HepG2 (cell line): Measurements from ENCODE around the gene RPS6KA2. TPM values are rescaled to one million over a fixed set of nuclear protein-coding genes. Genes with fewer than 3 reads are reported as not detected.

Experiments used
- ARNT2 ChIP-seq: sonication (generic); formaldehyde crosslinking; IDR thresholded peaks from 2 replicates; pipeline ENCODE4 v1.8.0; 2022; ENCODE audit warnings: mild to moderate bottlenecking, low read depth, missing genetic modification reagents, moderate library complexity
- BHLHE40 ChIP-seq: IDR thresholded peaks from 2 replicates; pipeline ENCODE4 v1.6.1; 2011; ENCODE audit warnings: low read length, improper control_type of control experiment
- ERF ChIP-seq: IDR thresholded peaks from 2 replicates; pipeline ENCODE4 v1.6.1; 2018; ENCODE audit warnings: missing biosample characterization, missing genetic modification reagents
- HDAC2 ChIP-seq: sonication (generic); formaldehyde crosslinking; IDR thresholded peaks from 2 replicates; pipeline ENCODE4 v1.4.0; 2020; ENCODE audit warnings: missing genetic modification reagents
- HIVEP1 ChIP-seq: sonication (generic); formaldehyde crosslinking; IDR thresholded peaks from 2 replicates; pipeline ENCODE4 v1.4.0; 2020; ENCODE audit warnings: mild to moderate bottlenecking, missing genetic modification reagents
- HMG20A ChIP-seq: IDR thresholded peaks from 2 replicates; pipeline ENCODE4 v1.6.1; 2016; ENCODE audit warnings: borderline replicate concordance
- KAT7 ChIP-seq: IDR thresholded peaks from 2 replicates; pipeline ENCODE4 v1.6.1; 2018; ENCODE audit warnings: borderline replicate concordance, missing compliant biosample characterization
- MNT ChIP-seq: fragments of 450-650 bp; IDR thresholded peaks from 2 replicates; pipeline ENCODE4 v1.6.1; 2016
- MTA3 ChIP-seq: sonication (generic); formaldehyde crosslinking; IDR thresholded peaks from 2 replicates; pipeline ENCODE4 v1.4.0; 2020; ENCODE audit warnings: missing genetic modification reagents
- MTF1 ChIP-seq: sonication (generic); formaldehyde crosslinking; IDR thresholded peaks from 2 replicates; pipeline ENCODE4 v1.5.0; 2020; ENCODE audit warnings: missing genetic modification reagents
- NCOA1 ChIP-seq: sonication (generic); formaldehyde crosslinking; IDR thresholded peaks from 2 replicates; pipeline ENCODE4 v1.9.0; 2021; ENCODE audit warnings: missing genetic modification reagents
- NR1H2 ChIP-seq: sonication (generic); formaldehyde crosslinking; IDR thresholded peaks from 2 replicates; pipeline ENCODE4 v1.8.1; 2022; ENCODE audit warnings: low read depth, missing genetic modification reagents, borderline replicate concordance
- POLR2G ChIP-seq: fragments of 200-400 bp; formaldehyde crosslinking; IDR thresholded peaks from 2 replicates; pipeline ENCODE4 v1.6.1; 2018; ENCODE audit warnings: mild to moderate bottlenecking, low read depth, low read length, moderate library complexity
- REL ChIP-seq: sonication (generic); formaldehyde crosslinking; conservative IDR thresholded peaks from 2 replicates; pipeline ENCODE4 v1.8.0; 2022; ENCODE audit warnings: mild to moderate bottlenecking, missing genetic modification reagents, moderate library complexity
- TBX2 ChIP-seq: sonication (generic); formaldehyde crosslinking; IDR thresholded peaks from 2 replicates; pipeline ENCODE4 v1.5.0; 2020; ENCODE audit warnings: missing genetic modification reagents, mild to moderate bottlenecking, borderline replicate concordance
- TEAD2 ChIP-seq: sonication (generic); formaldehyde crosslinking; IDR thresholded peaks from 2 replicates; pipeline ENCODE4 v1.9.0; 2021; ENCODE audit warnings: missing genetic modification reagents
- YY1 ChIP-seq: IDR thresholded peaks from 2 replicates; pipeline ENCODE4 v1.6.1; 2011; ENCODE audit warnings: low read length, low read depth, moderate library complexity, mild to moderate bottlenecking; ENCODE audit not compliant: insufficient read depth, insufficient replicate concordance
- ZBTB44 ChIP-seq: sonication (generic); formaldehyde crosslinking; IDR thresholded peaks from 2 replicates; pipeline ENCODE4 v1.4.0; 2020; ENCODE audit warnings: missing genetic modification reagents
- ZBTB8A ChIP-seq: sonication (generic); formaldehyde crosslinking; IDR thresholded peaks from 2 replicates; pipeline ENCODE4 v1.4.0; 2020; ENCODE audit warnings: mild to moderate bottlenecking, low read depth, missing genetic modification reagents, borderline replicate concordance
- ZFP82 ChIP-seq: sonication (generic); formaldehyde crosslinking; IDR thresholded peaks from 2 replicates; pipeline ENCODE4 v1.5.1; 2020; ENCODE audit warnings: mild to moderate bottlenecking, missing genetic modification reagents, borderline replicate concordance
- ZMAT3 ChIP-seq: sonication (generic); formaldehyde crosslinking; conservative IDR thresholded peaks from 2 replicates; pipeline ENCODE4 v1.7.0; 2021; ENCODE audit warnings: missing genetic modification reagents
- ZMYM2 ChIP-seq: sonication (generic); formaldehyde crosslinking; IDR thresholded peaks from 2 replicates; pipeline ENCODE4 v1.8.0; 2022; ENCODE audit warnings: mild to moderate bottlenecking, missing genetic modification reagents
- ZNF205 ChIP-seq: IDR thresholded peaks from 2 replicates; pipeline ENCODE4 v1.6.1; 2018; ENCODE audit warnings: missing biosample characterization, missing genetic modification reagents
- ZNF350 ChIP-seq: sonication (generic); formaldehyde crosslinking; IDR thresholded peaks from 2 replicates; pipeline ENCODE4 v1.4.0; 2020; ENCODE audit warnings: mild to moderate bottlenecking, low read depth, missing genetic modification reagents, borderline replicate concordance
- ZNF510 ChIP-seq: sonication (generic); formaldehyde crosslinking; IDR thresholded peaks from 2 replicates; pipeline ENCODE4 v1.4.0; 2020; ENCODE audit warnings: low read depth, mild to moderate bottlenecking, missing genetic modification reagents
- ZNF572 ChIP-seq: sonication (generic); formaldehyde crosslinking; IDR thresholded peaks from 2 replicates; pipeline ENCODE4 v1.5.1; 2020; ENCODE audit warnings: mild to moderate bottlenecking, missing genetic modification reagents
- ZNF615 ChIP-seq: sonication (generic); formaldehyde crosslinking; IDR thresholded peaks from 2 replicates; pipeline ENCODE4 v1.5.0; 2020; ENCODE audit warnings: mild to moderate bottlenecking, missing genetic modification reagents, borderline replicate concordance
- ZNF740 ChIP-seq: sonication (generic); formaldehyde crosslinking; IDR thresholded peaks from 2 replicates; pipeline ENCODE4 v1.4.0; 2020; ENCODE audit warnings: missing genetic modification reagents
- ZNF775 ChIP-seq: sonication (generic); formaldehyde crosslinking; IDR thresholded peaks from 2 replicates; pipeline ENCODE4 v1.4.0; 2020; ENCODE audit warnings: missing genetic modification reagents, mild to moderate bottlenecking, moderate library complexity, borderline replicate concordance
- polyA plus RNA-seq, 8 experiments: library from polyadenylated mRNA; depleted of rRNA in 3 of 8; stranded (reverse) in 7 of 8; unstranded in 1 of 8; fragments of >200 nt; fragmentation: Illumina TruSeq in 4 of 8; extraction: Trizol in 4 of 8; gene quantifications; 2 replicates each; pipeline versions ENCODE4 v1.2.1 to v1.2.3, GENCODE V29; 2011 to 2016; ENCODE audit warnings: low read depth in 4 of 8, missing spikeins in 1 of 8, mixed read lengths in 1 of 8; ENCODE audit not compliant: insufficient read depth in 1 of 8
- total RNA-seq, 5 experiments: library from RNA; depleted of rRNA; stranded (reverse); fragments of >200 nt; fragmentation: Illumina TruSeq; extraction: Trizol; gene quantifications; 2 replicates each; pipeline ENCODE4 v1.2.3, GENCODE V29; 2016; ENCODE audit warnings: low read depth in 1 of 5

RPS6KA2 gene
- total and polyA plus RNA-seq, 2 of the 13 experiments (the other 11 are each of a cell fraction or from before 2014, with no cell fraction given): 0.22 to 0.38 TPM

- TF ChIP-seq MNT (no peak), ZNF350 (CRISPR knock-in tag) (peak; percentile 78; the same call in 1 of the 2 replicates), HIVEP1 (CRISPR knock-in tag) (peak; percentile 84), ZBTB8A (no peak), ZNF775 (CRISPR knock-in tag) (no peak), HDAC2 (CRISPR knock-in tag) (peak; percentile 62), ZFP82 (CRISPR knock-in tag) (peak; percentile 91; the same call in 1 of the 2 replicates), HMG20A (no peak), NCOA1 (CRISPR knock-in tag) (no peak), MTF1 (CRISPR knock-in tag) (no peak), ZNF510 (CRISPR knock-in tag) (0 out of 2 replicates have a peak, but pooled peaks have one; percentile 43), ZNF740 (CRISPR knock-in tag) (no peak), MTA3 (CRISPR knock-in tag) (no peak), REL (CRISPR knock-in tag) (no peak), POLR2G (peak; percentile 76), YY1 (peak; percentile 77), ARNT2 (CRISPR knock-in tag) (peak; percentile 84; the same call in 1 of the 2 replicates), ZBTB44 (CRISPR knock-in tag) (no peak), ERF (CRISPR knock-in tag) (peak; percentile 85), ZNF572 (0 out of 2 replicates have a peak, but pooled peaks have one; percentile 79), KAT7 (CRISPR knock-in tag) (peak; percentile 97), TBX2 (CRISPR knock-in tag) (peak; percentile 78; the same call in 1 of the 2 replicates), NR1H2 (CRISPR knock-in tag) (peak; percentile 92; the same call in 1 of the 2 replicates), ZNF205 (CRISPR knock-in tag) (peak; percentile 81), TEAD2 (CRISPR knock-in tag) (no peak), ZNF615 (CRISPR knock-in tag) (no peak), ZMAT3 (CRISPR knock-in tag) (0 out of 2 replicates have a peak, but pooled peaks have one; percentile 69), BHLHE40 (0 out of 2 replicates have a peak, but pooled peaks have one; percentile 41), ZMYM2 (no peak)
These were observed 245.1 kb downstream of the RPS6KA2 start (continued) for GRCh38 chr6:166381733-166382499.
